ENCODE measurements around the gene POC1B.

POC1B gene

GRCh38 chr12:89497005-89497404, 28.8 kb downstream of the POC1B start:
- DNase-seq (ENCODE audit: low read depth), result peak; percentile 69

GRCh38 chr12:89494411-89495231, 31.2 kb downstream of the POC1B start:
- DNase-seq (ENCODE audit: low read depth), result peak; percentile 41

- no peak for DNase-seq (ENCODE audit: low read depth)
Measured at GRCh38 chr12:89493670-89494302, 32.1 kb downstream of the POC1B start.

GRCh38 chr12:89492883-89493282, 33.0 kb downstream of the POC1B start:
- DNase-seq (ENCODE audit: low read depth), result no peak

- DNase-seq (ENCODE audit: low read depth), result no peak
Measured at GRCh38 chr12:89490922-89491321, 34.9 kb downstream of the POC1B start.

- DNase-seq (ENCODE audit: low read depth), result no peak
Measured at GRCh38 chr12:89486264-89486663, 39.6 kb downstream of the POC1B start.

- DNase-seq (ENCODE audit: low read depth), result no peak
Measured at GRCh38 chr12:89484470-89484869, 41.4 kb downstream of the POC1B start.

- peak; percentile 42 for DNase-seq (ENCODE audit: low read depth)
Measured at GRCh38 chr12:89481213-89481914, 44.5 kb downstream of the POC1B start.

GRCh38 chr12:89479982-89480381, 45.9 kb downstream of the POC1B start:
- DNase-seq (ENCODE audit: low read depth), result no peak

- no peak for DNase-seq (ENCODE audit: low read depth)
Measured at GRCh38 chr12:89477633-89478279, 48.1 kb downstream of the POC1B start.

GRCh38 chr12:89476904-89477595, 48.8 kb downstream of the POC1B start:
- DNase-seq (ENCODE audit: low read depth), result no peak

GRCh38 chr12:89476232-89476631, 49.6 kb downstream of the POC1B start:
- DNase-seq (ENCODE audit: low read depth), result no peak

GRCh38 chr12:89475203-89475990, 50.5 kb downstream of the POC1B start:
- DNase-seq (ENCODE audit: low read depth), result no peak

GRCh38 chr12:89474615-89475014, 51.2 kb downstream of the POC1B start:
- peak; percentile 24 for DNase-seq (ENCODE audit: low read depth)

- no peak for DNase-seq (ENCODE audit: low read depth)
Measured at GRCh38 chr12:89472508-89472907, 53.3 kb downstream of the POC1B start.

GRCh38 chr12:89470741-89471509, 54.9 kb downstream of the POC1B start:
- peak; percentile 59 for DNase-seq (ENCODE audit: low read depth)

- DNase-seq (ENCODE audit: low read depth), result peak; percentile 46
Measured at GRCh38 chr12:89469361-89469760, 56.5 kb downstream of the POC1B start.

- no peak for DNase-seq (ENCODE audit: low read depth)
Measured at GRCh38 chr12:89468648-89469326, 57.1 kb downstream of the POC1B start.

GRCh38 chr12:89468017-89468416, 57.8 kb downstream of the POC1B start:
- no peak for DNase-seq (ENCODE audit: low read depth)

All from amniotic epithelial cell (primary cell).